Testis (tissue), 2 donors: Measurements from ENCODE around the gene ENTPD2.

Experiments
- POLR2A ChIP-seq: fragments of 450-650 bp; IDR thresholded peaks from one replicate; pipeline ENCODE4 v1.6.1; 2017; ENCODE audit warnings: antibody characterized with exemption, mild to moderate bottlenecking, moderate library complexity
- TF ChIP-seq, protein P1 (sequence below), 3 experiments: fragments of 450-650 bp in 2 of 3; fragments of 200-600 bp in 1 of 3; sonication (generic) in 1 of 3; IDR thresholded peaks; one replicate each; pipeline ENCODE4 v1.5.1; 2016 to 2019; ENCODE audit warnings: antibody characterized with exemption in 3 of 3, mild to moderate bottlenecking in 2 of 3, moderate library complexity in 1 of 3

DNA sequence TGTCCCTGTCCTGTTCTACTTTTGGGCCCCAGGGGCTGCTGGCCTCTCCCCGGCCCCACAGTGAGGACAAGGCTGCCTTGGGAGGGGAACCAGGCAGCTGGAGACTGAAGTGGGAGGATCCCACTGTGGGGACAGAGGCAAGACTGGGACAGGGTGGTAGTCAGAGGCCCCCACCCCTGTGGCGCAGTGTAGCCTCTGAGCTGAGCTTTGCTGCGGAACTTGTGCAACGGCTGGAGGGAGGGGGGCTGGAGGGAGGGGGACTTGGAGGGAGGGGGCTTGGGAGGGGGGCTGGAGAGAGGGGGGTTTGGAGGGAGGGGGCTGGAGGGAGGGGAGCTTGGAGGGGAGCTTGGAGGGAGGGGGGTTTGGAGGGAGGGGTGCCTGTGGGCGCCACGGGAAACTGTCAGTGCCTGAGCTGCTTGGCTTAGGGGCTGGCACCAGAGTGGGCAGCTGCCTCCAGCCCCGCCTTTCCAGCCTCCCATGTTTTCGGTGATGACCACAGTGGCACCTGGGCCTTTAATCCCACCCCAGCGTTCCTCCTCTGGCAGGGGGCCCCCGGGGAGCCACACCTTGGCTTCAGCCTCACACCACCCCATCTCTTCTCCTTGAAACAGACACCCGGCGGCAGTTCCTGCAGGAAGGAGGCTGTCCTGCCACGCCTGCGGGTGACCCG lies 19.7 kb downstream of the ENTPD2 start:
- TF ChIP-seq, protein P1, sequence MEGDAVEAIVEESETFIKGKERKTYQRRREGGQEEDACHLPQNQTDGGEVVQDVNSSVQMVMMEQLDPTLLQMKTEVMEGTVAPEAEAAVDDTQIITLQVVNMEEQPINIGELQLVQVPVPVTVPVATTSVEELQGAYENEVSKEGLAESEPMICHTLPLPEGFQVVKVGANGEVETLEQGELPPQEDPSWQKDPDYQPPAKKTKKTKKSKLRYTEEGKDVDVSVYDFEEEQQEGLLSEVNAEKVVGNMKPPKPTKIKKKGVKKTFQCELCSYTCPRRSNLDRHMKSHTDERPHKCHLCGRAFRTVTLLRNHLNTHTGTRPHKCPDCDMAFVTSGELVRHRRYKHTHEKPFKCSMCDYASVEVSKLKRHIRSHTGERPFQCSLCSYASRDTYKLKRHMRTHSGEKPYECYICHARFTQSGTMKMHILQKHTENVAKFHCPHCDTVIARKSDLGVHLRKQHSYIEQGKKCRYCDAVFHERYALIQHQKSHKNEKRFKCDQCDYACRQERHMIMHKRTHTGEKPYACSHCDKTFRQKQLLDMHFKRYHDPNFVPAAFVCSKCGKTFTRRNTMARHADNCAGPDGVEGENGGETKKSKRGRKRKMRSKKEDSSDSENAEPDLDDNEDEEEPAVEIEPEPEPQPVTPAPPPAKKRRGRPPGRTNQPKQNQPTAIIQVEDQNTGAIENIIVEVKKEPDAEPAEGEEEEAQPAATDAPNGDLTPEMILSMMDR (IDR thresholded peaks at IDR 0.05) = no peak
- no peak for TF ChIP-seq POLR2A
